Left kidney (tissue), 2 donors: ENCODE data around the gene SBSN. TPM values are rescaled to one million over a fixed set of nuclear protein-coding genes. Genes with fewer than 3 reads are reported as not detected.

Source experiments
- DNase-seq: peaks from one replicate; pipeline ENCODE4 v3.0.0-alpha.2; 2013
- polyA plus RNA-seq: library from polyadenylated mRNA; unstranded; fragments of 120-200 nt; gene quantifications from one replicate; pipeline ENCODE4 v1.2.1, GENCODE V29; 2013; ENCODE audit not compliant: insufficient read length

Gene SBSN
- polyA plus RNA-seq, 1 donor: not detected

DNA sequence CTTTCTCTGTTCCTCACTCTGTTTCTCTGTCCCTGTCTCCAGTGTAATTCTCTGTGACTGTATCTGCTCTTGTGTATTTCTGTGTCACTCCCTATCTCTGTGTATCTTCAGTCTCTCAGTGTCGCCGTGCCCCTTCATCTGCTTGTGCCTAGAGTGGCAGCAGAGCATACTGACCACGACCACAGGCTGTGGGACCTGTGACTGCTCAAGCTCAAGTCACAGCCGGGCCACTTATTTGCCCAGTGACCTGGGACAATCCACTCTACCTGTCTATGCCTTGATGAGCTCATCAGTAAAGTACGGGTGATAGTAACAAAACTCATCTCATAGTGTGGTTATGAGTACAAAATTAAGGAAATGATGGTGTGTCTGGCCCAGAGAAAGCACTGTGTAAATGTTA, 26.0 kb upstream of the SBSN start:
- no peak for DNase-seq

DNA sequence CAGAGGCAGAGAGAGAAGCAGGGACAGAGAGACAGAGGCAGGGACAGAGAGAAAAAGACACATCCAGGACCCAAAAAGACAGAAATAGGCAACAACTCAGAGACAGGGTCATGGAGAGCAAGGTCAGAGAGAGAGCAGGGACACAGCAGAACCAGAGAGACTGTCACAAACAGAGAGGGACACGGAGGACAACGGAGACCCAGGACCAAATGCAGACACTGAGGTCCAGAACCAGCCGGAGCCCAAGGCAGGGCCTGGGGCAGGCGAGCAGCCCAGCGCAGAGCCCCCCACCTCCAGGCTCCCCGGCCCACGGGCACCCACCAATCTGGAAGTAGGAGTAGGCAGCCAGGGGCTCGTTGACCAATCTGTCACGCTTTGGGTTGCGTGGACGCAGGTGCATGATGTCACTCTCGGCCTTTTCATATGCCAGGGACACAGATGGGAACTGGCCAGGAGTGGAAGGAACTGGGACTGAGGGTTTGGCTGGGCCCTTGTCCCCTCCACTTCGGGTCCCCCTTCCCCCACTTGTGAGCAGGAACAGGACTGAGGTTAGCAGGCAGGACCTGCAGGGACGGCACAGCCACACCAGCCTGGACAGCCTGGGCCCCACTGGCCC, 25.4 kb upstream of the SBSN start:
- DNase-seq: no peak

DNA sequence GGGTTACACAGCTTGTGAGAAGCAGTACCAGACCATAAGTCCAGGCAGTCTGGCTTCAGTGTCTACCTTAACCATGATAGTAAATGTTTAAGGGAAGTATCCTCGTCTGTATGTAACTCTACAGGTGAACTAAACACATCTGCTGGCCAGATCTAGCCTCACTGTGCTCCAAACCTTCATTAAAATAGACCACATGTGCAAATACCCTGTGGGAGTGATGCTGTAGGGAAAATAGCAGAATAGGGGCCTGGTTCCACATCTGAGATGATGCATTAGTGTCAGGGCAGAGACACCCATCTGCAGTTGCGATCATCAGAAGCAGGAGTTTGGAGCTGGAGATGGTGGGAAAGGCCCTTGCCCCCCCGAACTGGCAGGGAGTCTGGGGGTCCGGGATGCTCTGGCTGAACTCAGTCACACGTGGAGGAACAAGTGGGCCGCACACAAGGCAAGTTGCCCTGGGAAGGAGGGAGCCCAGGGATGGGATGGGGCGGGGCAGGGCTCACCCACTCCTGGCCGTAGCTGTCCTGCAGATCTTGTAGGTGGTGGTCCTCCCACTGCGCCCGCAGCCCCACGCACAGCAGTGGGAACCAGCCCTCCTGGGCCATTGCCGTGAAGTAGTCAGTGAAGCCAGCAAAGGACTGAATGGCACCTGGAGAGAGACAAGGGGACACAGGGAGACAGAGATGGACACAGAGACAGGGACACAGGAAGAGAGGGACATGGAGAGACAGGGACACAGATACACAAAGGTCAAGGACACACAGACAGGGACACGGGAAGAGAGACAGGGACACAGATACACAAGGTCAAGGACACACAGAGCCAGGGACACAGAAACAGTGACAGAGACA, 24.6 kb upstream of the SBSN start:
- no peak for DNase-seq

DNA sequence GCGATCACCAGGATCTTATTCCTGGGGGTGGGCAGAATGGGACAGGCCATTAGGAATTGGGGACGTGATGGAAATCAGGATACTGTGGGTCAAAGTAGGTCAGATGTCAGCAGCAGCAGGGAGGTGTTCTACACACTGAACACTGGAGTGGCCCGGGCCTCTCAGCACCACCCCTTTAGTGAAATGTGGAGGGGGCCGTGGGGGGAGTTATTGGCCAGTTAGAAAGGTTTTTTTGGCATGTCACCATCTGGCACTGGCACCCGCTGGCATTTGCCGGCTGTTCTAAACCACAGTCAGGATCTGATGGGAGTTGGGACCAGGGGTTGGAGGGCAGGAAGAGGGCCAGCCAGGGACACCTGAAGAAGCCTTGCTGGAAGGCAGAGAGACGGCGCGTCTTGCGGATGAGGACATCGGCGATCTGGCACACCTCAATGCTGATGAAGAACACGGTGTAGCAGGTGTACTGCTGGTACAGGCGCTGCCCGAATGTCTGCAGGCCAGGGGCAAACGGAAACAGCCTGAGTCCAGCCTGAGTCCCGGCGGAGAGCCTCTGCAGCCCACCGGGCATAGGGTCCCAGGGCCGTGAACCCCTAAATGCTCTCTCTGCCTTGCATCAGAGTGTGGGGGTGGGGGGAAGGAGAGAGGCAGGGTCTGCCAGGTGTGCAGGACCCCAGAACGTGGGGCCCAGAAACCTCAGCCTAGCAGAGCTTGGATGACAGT, 23.1 kb upstream of the SBSN start:
- no peak for DNase-seq

DNA sequence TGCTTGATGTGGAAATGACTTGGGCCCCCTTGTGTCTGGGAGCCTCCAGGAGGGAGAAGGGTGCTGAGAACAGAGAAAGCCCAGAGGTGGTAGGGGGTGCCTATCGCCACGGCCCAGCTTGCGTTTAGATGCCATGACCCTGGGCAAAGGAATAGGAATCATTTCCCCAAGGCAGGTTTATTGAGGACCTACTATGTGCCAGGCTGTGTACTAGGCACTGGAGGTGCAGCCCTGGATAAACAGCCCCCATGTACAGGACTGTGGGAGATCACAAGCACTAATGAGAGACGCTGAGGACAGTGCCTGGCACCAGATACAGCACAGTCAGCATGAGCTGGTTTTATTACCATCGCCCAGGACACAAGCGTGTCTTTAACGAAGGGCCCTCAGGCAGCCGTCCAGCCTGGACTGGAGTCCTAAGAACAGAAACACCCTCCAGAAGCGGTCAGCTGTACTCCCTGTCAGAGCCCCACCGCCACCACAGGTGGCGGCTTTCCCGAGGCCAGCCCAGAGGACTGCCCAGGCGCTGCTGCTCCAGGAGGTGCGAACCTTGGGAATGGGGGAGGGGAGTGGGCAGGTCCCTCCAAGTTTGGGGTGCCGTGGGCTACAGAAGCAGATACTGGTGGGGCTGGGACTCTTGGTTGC, 21.9 kb upstream of the SBSN start:
- no peak for DNase-seq

DNA sequence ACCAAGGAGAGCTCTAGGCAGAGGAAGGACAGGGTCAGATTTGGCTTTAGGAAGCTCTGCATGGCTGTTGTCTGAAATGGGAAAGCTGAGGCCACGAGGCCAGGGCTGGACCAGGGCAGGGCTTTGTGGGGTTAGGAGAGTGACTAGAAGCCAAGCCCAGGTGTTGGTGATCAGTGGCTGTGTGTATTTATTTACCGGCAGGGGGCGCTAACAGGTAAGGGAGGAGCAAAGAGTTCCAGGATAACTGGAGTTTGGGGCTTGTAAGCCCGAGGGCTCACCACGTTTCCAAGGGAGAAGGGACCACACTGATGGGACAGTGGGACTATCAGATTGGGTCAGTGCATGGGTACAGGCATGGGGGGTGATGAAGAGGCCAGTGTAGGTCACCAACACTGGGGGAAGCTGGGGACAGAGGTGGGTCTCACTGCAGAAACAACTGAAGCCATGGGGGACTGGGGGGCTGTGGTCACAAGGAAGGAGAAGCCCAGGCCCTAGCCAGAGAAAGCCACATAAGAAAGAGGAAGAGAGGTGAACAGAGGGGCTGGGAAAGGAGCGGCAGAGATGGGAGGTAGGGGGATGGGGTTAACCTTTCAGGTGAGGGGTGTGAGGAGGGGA, 21.2 kb upstream of the SBSN start:
- DNase-seq: peak; percentile 70

DNA sequence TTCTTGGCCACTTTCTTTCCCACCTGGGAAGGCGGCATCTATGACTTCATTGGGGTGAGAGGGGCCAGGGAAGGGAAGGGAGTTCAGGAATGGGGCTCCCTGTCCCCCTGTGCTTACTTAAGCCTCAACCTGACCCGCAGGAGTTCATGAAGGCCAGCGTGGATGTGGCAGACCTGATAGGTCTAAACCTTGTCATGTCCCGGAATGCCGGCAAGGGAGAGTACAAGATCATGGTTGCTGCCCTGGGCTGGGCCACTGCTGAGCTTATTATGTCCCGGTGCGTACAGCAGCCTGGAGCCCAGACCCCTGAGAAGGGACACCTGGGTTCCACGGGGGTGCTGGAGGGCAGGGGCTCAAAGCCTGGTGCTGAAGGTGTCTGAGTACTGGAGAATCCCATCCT, 18.4 kb upstream of the SBSN start:
- DNase-seq: no peak

DNA sequence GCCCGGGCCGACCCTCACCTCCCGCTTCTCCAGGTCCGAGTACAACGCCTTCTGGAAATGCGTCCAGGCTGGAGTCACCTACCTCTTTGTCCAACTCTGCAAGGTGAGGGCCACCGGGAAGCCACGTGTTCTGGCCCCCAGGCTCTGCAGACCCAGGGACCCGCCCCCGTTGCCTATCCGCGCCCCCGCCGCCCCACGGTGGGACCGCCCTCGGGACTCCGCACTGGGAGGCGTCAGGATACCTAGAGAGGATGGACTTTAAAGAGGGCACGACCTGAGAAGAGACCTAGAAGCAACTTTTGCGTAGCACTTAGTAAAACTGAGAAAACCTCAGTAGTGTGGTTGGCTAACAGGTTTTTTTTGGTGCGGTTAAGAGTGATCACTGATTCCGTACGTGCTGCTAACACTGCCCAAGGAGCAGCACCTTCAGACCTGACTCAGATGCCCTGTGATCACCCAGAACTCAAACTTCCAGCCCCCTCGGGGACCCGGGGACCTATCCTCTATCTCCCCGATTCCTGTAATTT, 17.8 kb upstream of the SBSN start:
- DNase-seq: no peak

DNA sequence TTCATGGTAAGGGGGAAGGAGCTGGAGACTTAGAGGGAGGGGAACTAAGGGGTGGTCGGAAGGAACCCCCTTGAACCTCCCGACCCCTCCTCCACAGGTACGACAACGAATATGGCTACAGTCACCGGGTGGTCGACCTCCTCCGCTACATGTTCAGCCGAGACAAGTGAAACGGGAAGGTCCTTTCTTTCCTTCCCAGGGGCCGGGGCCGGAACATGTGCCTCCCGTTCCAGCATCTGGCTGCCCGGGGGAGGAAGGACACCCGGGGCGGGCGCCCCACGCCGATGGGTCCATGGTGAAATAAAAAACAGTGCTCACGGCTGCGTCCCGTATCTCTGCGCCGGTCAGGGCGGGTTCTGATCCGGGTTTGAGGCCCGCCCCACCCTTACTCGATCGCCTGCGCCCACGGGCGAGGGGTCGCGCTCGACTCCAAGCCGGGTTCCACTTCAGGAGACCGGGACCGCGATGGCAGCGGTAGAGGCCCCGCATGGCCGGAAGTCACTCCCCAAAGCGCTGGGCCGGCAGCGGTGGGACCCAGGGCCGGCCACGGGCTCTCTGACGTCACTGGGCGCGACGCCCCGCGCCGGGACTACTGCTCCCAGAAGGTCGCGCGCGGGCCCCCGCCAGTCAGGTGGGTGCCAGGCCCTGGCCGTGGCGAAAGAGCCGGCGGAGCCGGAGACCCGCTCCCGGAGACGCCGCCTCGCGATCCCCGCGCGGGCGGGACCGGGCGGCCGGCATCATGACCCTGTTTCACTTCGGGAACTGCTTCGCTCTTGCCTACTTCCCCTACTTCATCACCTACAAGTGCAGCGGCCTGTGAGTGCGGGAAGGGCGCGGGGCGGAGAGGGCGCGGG, 17.1 kb upstream of the SBSN start, which contains the start of gene TMEM147:
Gene TMEM147, plus strand, starts transcription at position 626 of the 854 bp plus-strand sequence. Its CDS starts 114 bp downstream, at position 740.
- peak; percentile 89 for DNase-seq

DNA sequence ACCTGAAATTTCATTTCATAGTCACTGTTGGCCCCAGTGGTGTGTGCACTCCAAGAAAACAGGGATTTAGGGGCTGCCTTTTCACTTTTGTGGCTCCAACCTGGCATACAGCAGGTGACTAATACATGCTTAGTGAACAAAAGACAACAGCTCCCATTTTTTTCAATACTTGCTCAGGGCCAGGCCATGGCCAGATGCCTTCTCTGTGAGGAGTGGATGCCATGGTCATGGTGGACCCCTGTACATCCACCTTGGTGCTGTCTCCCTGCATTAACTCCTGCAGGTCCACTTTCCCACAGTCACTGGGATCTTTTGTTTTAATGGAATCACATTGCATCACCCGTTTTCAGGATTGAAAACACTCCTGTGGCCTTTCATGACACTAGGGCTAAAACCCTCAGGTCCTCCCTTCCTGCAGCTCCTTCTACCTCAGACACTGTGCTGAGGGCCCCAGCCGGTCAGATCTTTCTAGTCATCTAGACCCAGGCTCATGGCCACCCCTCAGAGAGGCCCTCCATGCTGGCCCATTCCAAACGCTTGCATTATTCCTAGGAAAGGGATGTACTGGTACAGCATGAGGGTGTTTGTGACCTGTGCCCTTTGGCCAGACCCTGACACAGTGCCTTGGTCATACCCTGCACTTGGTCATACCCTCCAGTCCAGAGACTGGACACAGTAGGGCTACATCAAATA, 16.1 kb upstream of the SBSN start:
- DNase-seq: no peak

DNA sequence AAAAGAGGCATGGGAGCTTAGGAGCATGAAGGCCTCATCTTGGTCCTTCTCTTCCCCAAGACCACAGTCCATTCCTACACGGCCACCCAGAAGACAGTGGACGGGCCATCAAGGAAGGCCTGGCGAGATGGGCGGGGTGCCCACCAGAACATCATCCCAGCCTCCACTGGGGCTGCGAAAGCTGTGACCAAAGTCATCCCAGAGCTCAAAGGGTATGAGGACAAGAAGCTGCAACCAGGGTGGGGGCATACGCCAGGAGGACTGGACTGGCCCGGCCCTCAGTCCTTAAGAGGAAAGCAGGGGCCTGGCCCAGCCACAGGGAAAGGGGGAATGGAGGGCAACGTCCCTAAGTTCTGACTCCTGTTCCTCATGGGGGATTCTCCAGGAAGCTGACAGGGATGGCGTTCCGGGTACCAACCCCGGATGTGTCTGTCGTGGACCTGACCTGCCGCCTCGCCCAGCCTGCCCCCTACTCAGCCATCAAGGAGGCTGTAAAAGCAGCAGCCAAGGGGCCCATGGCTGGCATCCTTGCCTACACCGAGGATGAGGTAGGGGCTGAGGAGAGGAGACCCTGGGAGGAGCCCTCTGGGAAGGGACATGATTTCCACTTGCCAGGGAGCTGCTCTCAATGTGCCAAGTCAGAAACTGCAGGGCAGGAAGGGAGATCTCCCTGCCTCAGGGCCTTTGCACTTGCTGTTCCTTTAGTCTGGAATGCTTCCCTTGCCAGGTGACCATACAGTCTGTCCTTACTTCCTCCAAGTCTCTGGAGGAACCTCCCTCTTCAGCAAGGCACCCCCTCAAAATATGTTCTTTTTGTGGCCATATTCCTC, 15.4 kb upstream of the SBSN start:
- DNase-seq: no peak

DNA sequence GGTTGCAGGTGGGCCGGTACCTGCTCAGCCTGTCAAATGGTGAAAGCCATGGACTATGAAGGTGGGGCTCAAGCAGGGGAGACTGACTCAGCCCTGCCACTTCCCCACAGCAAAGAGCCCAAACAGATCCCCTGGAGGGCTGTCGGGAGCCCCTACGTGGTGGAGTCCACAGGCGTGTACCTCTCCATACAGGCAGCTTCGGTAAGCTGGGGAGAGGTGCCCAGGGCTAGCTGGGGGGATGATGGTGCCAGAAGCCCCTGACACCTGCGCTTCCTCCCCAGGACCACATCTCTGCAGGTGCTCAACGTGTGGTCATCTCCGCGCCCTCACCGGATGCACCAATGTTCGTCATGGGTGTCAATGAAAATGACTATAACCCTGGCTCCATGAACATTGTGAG, 14.1 kb upstream of the SBSN start:
- DNase-seq: no peak

DNA sequence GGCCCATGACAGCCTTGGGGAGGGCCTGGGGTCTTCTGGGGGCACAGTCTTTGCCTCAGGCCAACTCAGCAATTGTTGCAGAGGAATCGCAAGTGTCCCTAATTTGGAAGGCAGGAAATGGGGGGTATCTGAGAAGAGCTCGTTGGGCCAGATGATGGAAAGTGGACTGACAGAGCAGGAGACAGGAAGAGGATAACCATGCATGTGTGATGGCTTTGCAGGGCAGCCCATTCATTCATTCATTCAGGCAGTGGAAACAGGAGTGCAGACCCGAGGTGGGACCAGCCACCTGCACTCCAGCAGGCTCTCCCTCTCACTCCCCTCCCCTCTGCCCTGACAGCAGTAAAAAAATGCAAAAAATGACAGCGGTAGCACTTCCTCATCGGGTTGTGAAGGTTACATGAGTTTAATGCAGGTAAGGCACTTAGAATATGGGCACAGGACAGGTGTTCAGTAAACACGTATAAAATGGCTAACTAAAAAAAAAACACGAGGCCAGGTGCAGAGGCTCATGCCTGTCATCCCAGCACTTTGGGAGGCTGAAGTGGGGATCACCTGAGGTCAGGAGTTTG, 12.3 kb upstream of the SBSN start:
- DNase-seq: no peak

DNA sequence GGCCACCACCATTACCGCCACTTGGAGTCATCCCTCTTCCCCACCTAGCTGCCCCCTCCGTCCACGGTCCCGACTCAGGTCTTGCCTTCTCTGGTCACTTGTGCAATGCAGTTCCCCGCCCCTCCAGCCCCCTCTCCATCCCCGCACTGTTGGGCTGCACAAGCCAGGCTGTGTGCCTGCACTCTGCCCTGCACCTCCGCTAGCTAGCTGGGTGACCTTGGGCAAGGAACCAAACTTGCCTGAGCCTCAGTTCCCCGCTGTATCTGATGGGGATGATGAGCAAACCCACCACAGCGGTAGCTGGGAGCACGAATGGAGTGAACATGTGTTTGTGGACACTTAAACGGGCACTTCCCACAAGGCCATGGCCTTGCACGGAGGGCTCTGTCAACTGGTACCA, 11.7 kb upstream of the SBSN start:
- DNase-seq: no peak

DNA sequence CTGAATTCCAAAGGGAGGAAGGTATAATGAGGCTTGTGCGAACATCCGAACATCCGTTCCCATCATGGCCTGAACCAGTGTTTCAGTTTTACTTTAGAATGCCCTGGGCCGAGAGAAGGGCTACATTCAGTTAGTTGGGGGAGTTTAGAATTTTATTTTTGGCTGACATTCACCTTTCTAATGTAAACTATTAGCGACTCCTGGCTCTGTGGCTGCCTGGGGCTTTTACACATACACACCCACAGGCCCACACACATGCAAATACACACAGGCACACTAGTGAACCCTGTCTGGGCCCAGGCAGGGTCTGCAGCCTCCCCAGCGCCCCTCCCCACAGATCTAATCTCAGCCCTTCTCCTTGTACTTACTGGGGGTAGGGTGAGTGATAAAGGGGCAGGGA, 11.2 kb upstream of the SBSN start:
- DNase-seq: no peak

DNA sequence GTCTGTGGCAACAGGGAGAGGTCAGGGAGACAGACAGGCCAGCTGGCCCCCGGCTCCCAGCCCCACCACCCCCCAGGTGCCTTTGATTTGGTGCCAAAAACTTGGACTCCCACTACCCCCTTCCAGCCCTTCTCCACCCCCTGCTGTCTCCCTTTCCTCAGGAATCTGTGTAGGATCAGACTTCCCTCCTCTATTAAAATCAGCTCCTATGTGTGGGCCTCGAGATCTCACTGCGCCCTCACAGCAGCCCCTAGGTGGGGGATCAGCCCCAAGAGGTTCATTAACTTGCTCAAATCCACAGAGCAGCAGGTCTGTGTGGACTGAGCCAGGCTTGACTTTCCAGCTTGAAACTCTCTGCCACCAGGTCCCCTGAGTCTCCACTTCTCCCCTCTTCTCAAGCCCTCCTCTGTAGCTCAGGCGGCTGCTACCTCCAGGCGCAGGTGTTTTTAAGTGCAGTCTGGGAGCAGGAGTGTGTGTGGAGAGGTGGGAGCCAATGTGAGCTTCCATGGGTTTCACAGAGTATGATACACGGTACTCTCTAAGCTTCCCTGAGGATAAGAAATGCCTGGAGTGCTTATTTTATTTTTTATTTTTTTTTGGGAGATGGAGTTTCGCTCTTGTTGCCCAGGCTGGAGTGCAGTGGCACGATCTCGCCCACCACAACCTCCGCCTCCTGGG, 6.8 kb upstream of the SBSN start:
- no peak for DNase-seq

DNA sequence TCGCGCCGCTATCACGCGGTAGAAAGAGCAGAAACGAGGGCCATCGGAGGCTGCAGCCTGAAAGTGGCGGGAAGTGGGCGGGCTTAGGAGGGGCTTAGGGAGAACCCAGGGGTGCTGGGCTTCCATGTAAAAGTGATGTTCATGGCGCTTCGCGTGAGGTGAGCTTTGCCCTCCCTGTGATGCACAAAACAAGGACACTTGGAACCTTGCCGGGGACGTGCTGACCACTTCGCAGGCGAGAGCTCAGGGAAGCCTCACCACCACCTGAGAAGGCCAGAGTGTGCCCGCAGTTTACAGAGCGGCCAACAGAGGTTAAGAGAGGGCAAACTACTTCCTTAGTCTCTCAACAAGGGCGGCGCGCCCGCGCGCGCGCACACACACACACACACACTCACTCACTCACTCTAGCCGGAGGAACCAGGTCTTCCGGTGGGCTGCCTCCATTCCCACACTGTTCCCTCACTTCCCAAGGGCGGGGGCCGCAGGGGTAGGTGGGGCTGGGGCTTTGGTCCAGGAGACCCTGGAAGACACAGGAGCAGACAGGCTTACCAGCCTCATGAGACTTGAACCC, 5.8 kb upstream of the SBSN start:
- no peak for DNase-seq
